Kasumi-1 (cell line): ENCODE measurements around the gene ABCD1.
"Not testable (repeated sequence)": the region's sequence is repeated elsewhere in the genome, so short reads cannot be mapped to it uniquely, and the experiment has no call there.

Experiments used
- DNase-seq, 2 experiments: peaks; one replicate each; lab custom pipeline; 2025; lab: John Stamatoyannopoulos, UW

ABCD1 gene

GRCh38 chrX:153709726-153710674 is 14.7 kb upstream of the ABCD1 start:
- DNase-seq = no peak

DNA sequence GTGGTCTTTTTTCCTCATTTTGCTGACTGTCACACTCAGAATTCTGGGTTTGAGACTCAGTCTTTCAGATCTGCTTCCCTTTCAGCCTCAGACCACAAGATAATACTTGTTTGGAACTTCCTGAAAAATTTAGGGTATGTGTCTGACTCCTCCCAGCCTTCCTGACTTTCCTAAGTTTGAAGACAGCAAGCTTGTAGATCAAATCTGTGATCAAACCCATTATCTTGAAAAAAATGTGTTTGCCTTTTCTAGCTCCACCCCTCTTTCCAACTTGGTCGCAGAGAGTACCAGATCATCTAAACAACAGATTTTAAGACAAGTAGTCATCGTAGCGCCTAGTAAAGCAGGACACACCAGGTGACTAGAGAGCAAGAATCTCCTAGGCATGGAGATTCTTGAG is 10.4 kb upstream of the ABCD1 start:
- peak in 1 of 2 experiments; percentile 2 for DNase-seq

DNA sequence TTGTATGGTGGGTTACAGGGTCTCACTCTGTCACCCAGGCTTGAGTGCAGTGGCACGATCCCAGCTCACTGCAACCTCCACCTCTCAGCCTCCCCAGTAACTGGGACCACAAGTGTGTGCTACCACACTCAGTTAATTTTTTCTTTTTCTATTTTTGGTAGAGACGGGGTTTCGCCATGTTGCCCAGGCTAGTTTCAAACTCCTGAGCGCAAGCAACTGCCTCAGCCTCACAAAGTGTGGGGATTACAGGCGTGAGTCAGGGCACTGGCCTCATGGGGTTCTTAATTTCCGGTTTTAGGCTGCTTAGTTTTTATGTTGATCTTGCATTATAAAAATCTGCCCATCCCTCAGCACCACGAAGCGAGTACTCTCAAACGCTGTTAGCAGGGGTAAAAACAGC is 7.2 kb upstream of the ABCD1 start:
- DNase-seq = no peak

- DNase-seq = no peak
These were observed 5.4 kb upstream of the ABCD1 start for GRCh38 chrX:153719238-153719637.

DNA sequence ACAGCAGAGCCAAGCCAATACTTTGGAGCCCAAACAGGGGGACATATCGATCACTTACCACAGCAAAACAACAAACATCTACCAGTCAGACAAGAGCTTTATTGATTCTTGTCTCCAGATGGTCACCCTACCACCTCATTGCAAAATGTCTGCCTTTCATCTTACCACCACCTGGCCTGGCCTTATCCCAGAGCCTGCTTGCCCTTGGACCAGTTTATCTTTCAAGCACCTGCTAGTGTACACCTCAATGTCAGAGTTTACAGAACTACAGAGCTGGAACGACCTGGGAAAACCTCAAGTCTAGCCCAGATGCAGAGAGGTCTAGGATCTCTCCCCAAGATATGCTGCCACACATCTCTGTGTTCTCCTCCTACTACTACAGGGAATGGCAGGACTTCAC is 5.0 kb upstream of the ABCD1 start:
- DNase-seq = no peak

GRCh38 chrX:153722704-153723350 is 1.8 kb upstream of the ABCD1 start:
- DNase-seq = peak in 1 of 2 experiments; percentile 1

DNA sequence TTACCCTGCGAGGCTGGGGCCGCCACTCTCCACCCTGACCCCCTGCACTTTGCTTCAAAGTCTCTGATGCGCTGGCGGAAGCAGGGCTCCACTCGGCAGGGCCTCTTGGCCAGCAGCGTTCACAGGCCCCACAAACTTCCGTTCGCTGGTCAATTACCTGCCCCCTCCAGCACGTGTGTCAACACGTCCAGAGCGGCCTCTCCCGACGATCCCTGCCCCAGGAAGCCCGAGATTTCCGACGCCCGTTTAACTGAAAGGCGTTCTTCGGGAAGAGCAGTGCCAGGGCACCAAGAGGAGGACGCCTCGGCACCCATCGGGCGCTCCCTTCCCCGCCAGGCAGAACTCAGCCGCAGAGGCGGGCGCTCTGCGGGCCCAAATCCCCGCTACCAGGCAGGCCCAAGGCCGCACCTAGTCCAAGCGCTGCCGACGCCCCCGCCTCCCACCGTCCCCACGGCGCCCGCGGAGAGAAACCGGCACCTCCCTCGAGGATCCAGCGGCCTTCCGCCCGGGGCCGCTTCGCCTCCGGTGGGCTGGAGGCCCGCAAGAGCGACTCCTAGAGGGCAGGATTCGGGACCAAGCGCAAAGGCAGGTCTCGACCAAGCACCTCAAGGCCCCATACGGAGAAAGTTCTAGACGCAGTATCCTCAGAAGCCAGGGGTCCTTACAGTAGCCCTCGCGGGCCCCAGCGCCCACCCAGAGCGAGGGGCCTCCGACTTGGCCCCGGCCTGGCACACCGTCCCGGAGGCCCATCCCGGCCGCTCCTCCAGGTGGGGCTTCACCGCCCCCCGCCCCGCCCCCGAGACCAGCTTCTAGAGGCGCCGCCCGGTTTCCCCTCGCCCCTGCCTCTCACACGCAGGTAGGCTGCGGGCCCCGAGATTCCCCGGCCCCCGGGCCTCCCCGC is 1.1 kb upstream of the ABCD1 start:
- DNase-seq = peak; percentile 7 to 19

DNA sequence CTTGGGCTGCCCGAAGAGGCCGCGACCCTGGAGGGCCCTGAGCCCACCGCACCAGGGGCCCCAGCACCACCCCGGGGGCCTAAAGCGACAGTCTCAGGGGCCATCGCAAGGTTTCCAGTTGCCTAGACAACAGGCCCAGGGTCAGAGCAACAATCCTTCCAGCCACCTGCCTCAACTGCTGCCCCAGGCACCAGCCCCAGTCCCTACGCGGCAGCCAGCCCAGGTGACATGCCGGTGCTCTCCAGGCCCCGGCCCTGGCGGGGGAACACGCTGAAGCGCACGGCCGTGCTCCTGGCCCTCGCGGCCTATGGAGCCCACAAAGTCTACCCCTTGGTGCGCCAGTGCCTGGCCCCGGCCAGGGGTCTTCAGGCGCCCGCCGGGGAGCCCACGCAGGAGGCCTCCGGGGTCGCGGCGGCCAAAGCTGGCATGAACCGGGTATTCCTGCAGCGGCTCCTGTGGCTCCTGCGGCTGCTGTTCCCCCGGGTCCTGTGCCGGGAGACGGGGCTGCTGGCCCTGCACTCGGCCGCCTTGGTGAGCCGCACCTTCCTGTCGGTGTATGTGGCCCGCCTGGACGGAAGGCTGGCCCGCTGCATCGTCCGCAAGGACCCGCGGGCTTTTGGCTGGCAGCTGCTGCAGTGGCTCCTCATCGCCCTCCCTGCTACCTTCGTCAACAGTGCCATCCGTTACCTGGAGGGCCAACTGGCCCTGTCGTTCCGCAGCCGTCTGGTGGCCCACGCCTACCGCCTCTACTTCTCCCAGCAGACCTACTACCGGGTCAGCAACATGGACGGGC is 579 bp downstream of the ABCD1 start:
- DNase-seq = no peak

DNA sequence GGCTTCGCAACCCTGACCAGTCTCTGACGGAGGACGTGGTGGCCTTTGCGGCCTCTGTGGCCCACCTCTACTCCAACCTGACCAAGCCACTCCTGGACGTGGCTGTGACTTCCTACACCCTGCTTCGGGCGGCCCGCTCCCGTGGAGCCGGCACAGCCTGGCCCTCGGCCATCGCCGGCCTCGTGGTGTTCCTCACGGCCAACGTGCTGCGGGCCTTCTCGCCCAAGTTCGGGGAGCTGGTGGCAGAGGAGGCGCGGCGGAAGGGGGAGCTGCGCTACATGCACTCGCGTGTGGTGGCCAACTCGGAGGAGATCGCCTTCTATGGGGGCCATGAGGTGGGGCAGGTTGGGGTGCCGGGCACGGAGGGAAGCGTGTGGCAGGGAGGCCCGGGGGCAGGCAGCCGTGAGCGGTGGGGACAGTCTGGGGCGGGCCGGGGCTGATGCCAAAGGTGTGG is 1.2 kb downstream of the ABCD1 start:
- no peak for DNase-seq

DNA sequence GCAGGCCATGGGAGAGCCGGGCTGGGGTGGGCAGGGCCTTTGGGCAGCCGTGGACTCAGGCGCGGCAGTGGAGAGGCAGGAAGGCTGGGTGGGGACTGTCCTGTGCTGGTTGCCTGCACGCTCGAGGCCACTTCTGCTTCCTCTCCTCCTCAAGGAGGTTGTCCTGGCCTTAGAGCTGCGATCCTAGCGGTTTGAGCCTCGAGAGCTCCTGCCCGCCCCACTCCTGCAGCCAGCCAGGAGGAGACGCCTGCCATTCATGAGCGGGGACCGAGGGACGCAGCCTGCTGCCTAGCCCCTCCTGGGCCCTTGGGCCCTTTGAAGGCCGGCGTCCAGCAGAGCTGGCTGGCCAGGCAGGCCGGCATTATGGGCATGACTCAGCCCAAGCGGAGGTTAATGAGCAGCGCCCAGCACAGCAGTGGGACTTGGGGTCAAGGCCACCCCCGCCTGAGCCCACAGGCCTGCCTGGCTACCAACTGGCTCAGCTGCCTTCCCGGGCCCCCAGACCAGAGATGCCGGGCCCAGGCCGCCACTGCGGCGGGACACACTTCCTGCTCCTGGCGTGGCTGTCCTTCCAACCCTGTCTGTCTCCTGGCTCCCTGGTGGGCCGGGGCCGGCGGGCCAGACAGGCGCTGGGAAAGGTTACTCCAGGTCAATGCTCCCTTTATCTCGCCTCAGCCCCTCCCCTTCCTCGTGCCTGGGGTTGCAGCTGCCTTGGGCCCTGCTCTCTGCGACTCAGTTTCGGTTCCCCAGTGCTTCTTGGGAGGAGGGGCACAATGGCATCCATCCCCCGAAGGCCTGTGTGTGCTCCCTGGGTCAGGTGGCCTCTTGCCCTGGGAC is 1.8 kb downstream of the ABCD1 start:
- peak; percentile 39 to 42 for DNase-seq

- no peak for DNase-seq
These were observed 2.7 kb downstream of the ABCD1 start for GRCh38 chrX:153727123-153727931.

- no peak for DNase-seq
These were observed 3.4 kb downstream of the ABCD1 start for GRCh38 chrX:153728095-153728494.

- DNase-seq = no peak
These were observed 4.4 kb downstream of the ABCD1 start for GRCh38 chrX:153728951-153729631.

DNA sequence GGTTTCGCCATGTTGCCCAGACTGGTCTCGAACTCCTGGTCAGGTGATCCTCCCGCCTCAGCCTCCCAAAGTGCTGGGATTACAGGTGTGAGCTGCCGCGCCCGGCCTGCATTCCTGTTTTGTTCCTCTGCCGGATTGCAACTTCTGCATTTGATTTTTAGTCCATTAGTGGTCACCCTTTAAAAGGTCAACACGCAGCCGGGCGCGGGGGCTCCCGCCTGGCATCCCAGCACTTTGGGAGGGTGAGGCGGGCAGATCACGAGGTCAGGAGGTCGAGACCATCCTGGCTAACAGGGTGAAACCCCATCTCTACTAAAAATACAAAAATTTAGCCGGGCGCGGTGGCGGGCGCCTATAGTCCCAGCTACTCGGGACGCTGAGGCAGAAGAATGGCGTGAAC is 5.5 kb downstream of the ABCD1 start:
- DNase-seq = not testable (repeated sequence)

DNA sequence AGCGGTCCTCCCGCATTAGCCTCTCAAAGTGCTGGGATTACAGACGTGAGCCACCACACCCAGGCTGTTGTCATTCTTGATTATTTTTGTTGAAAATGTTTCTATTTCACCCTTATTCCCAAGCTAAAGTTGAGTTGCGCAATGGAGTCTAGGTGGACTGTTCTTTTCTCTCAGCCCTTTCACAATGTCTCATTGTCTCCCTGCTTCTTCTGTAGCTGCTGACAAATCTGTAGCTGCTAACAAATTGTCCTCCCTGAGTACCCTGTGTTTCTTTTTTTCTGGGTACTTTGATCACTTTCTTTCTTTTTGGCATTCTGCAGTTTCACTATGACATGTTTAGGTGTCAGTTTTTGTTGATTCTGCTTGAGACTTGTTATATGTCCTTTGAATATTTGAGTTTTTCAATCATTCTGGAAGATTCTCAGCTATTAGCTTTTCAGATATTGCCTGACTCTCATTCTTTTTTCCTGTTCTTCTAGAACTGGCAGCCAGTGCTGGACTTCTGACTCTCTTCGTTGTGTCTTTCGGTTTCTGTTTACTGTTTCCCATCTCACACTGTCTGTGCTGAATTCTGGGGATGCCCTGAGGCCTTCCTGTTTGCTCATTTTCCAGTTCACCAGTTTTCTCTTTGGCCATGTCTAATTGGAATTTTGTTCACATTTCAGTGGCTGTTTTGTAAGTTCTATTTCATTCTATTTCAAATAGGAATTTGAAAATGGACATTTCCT is 6.6 kb downstream of the ABCD1 start:
- DNase-seq = no peak

DNA sequence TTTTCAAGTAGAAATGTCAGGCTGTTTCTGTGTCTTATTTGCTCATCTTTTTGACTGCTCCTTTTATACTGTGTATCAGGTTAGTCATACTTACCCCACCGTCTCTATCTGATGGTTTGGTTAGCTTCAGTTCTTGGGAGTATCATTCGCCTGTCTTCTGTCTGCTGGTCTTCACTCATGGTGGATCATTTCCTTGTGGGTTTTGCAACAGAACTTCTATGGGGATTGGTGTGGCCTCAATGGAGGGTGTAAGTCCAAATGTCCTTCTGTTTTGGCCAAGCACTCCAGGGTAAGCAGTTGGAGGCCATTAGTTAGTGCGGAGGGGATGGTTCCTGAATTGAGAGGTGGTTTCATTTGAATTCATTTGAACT is 7.2 kb downstream of the ABCD1 start:
- no peak for DNase-seq

GRCh38 chrX:153732401-153732800 is 7.7 kb downstream of the ABCD1 start:
- DNase-seq = peak; percentile 12 to 21

GRCh38 chrX:153733651-153734240 is 9.1 kb downstream of the ABCD1 start:
- no peak for DNase-seq
